Suppressor macrophage treated with lipopolysaccharide for 4 hours (primary cell): ENCODE results near the gene LAGE3.

Source experiments
- DNase-seq: peaks from one replicate; pipeline ENCODE4 v3.0.0-alpha.2; 2020

The LAGE3 gene

GRCh38 chrX:154473683-154474082 lies 5.4 kb downstream of the LAGE3 start:
- no peak for DNase-seq

GRCh38 chrX:154472685-154473632 lies 6.1 kb downstream of the LAGE3 start:
- DNase-seq, result no peak

GRCh38 chrX:154471839-154472684 lies 7.0 kb downstream of the LAGE3 start:
- DNase-seq, result no peak

- no peak for DNase-seq
Observed at GRCh38 chrX:154470914-154471568, 8.0 kb downstream of the LAGE3 start.

- no peak for DNase-seq
Observed at GRCh38 chrX:154470434-154470833, 8.6 kb downstream of the LAGE3 start.

- DNase-seq, result no peak
Observed at GRCh38 chrX:154469880-154470279, 9.2 kb downstream of the LAGE3 start.

GRCh38 chrX:154469114-154469513 lies 10.0 kb downstream of the LAGE3 start:
- DNase-seq, result no peak

- no peak for DNase-seq
Observed at GRCh38 chrX:154468217-154468616, 10.9 kb downstream of the LAGE3 start.

- DNase-seq, result no peak
Observed at GRCh38 chrX:154467556-154467955, 11.5 kb downstream of the LAGE3 start.

- DNase-seq, result no peak
Observed at GRCh38 chrX:154466907-154467306, 12.2 kb downstream of the LAGE3 start.

- DNase-seq, result no peak
Observed at GRCh38 chrX:154466036-154466435, 13.0 kb downstream of the LAGE3 start.

- DNase-seq, result no peak
Observed at GRCh38 chrX:154465601-154466000, 13.5 kb downstream of the LAGE3 start.

GRCh38 chrX:154464806-154465365 lies 14.2 kb downstream of the LAGE3 start:
- no peak for DNase-seq

- no peak for DNase-seq
Observed at GRCh38 chrX:154463611-154464220, 15.4 kb downstream of the LAGE3 start.

GRCh38 chrX:154462396-154462795 lies 16.7 kb downstream of the LAGE3 start:
- DNase-seq, result no peak

- no peak for DNase-seq
Observed at GRCh38 chrX:154460326-154460725, 18.8 kb downstream of the LAGE3 start.

- DNase-seq, result no peak
Observed at GRCh38 chrX:154459832-154460231, 19.2 kb downstream of the LAGE3 start.

GRCh38 chrX:154458954-154459778 lies 19.9 kb downstream of the LAGE3 start:
- peak; percentile 12 for DNase-seq

GRCh38 chrX:154458116-154458953 lies 20.7 kb downstream of the LAGE3 start, which contains the start of gene PLXNA3:
Gene PLXNA3, plus strand, starts transcription at chrX:154458281. Its CDS starts 1,903 bp downstream, at chrX:154460184.
- DNase-seq, result peak; percentile 60

- peak; percentile 43 for DNase-seq
Observed at GRCh38 chrX:154457491-154458115, 21.5 kb downstream of the LAGE3 start.
